H1 (cell line): Measurements from ENCODE around the gene ENTREP3.

Source experiments
- BRCA1 ChIP-seq: IDR thresholded peaks from 2 replicates; pipeline ENCODE4 v1.6.1; 2012; ENCODE audit warnings: low read depth, low read length, improper control_type of control experiment
- CTCF ChIP-seq, 3 experiments: IDR thresholded peaks; 1 replicate in 2 of 3; 2 replicates in 1 of 3; pipeline versions ENCODE4 v1.5.1 to v1.6.1; 2011; ENCODE audit warnings: low read length in 3 of 3, mild to moderate bottlenecking in 3 of 3, inconsistent platforms in 2 of 3, low read depth in 1 of 3, moderate library complexity in 1 of 3; ENCODE audit not compliant: insufficient read depth in 1 of 3; ENCODE audit errors: control extremely low read depth in 1 of 3
- EZH2 ChIP-seq: fragments of 200-600 bp; sonication (generic); IDR thresholded peaks from 2 replicates; pipeline ENCODE4 v1.7.1; 2012; ENCODE audit warnings: low read depth, mild to moderate bottlenecking, moderate library complexity, low read length, inconsistent platforms; ENCODE audit not compliant: severe bottlenecking
- KDM5A ChIP-seq: fragments of 200-600 bp; IDR thresholded peaks from 2 replicates; pipeline ENCODE4 v1.7.1; 2012; ENCODE audit warnings: mild to moderate bottlenecking, low read length, inconsistent platforms, mixed read lengths
- POLR2A ChIP-seq, 2 experiments: IDR thresholded peaks; 1 replicate in 1 of 2; 2 replicates in 1 of 2; pipeline ENCODE4 v1.6.1; 2011; ENCODE audit warnings: low read depth in 2 of 2, low read length in 2 of 2, mild to moderate bottlenecking in 2 of 2; ENCODE audit errors: control extremely low read depth in 1 of 2
- POLR2AphosphoS5 ChIP-seq: IDR thresholded peaks from 2 replicates; pipeline ENCODE4 v1.6.1; 2011; ENCODE audit warnings: low read depth, low read length
- RFX5 ChIP-seq: IDR thresholded peaks from 2 replicates; pipeline ENCODE4 v1.6.1; 2011; ENCODE audit warnings: low read depth, low read length, improper control_type of control experiment, borderline replicate concordance
- SP1 ChIP-seq: IDR thresholded peaks from 2 replicates; pipeline ENCODE4 v1.6.1; 2011; ENCODE audit warnings: low read depth, low read length
- SRF ChIP-seq: IDR thresholded peaks from 2 replicates; pipeline ENCODE4 v1.6.1; 2011; ENCODE audit warnings: mild to moderate bottlenecking, low read depth, low read length, moderate library complexity
- TEAD4 ChIP-seq: IDR thresholded peaks from 2 replicates; pipeline ENCODE4 v1.6.1; 2012; ENCODE audit warnings: low read depth, low read length, inconsistent platforms, mixed read lengths

DNA sequence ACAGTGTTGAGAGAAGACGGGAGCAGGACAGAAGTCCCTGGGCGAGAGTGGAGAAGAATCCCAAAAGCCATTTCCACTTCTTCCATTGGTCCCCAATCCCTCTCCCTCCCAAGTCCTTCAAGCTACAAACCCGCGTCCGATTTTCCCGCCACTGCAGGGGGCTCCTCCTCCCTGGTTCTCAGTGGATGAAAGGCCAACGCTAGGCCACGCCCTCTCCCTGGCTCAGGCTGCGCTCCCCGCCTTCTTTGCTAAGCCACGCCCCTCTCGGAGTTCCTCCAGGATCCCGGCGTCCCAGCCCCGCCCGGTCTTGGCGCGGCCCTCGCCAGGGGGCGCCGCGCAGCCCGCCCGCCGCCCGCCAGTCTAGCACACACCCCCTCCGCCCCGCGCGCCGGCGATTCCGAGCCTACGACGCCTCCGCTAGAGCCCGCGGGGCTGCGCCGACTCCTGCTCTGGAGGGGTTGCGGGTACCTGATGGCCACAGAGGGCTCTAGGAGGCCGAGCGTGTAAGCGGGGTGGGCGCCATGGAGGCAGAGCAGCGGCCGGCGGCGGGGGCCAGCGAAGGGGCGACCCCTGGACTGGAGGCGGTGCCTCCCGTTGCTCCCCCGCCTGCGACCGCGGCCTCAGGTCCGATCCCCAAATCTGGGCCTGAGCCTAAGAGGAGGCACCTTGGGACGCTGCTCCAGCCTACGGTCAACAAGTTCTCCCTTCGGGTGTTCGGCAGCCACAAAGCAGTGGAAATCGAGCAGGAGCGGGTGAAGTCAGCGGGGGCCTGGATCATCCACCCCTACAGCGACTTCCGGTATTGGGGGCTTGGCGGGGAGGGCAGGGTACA lies 22.0 kb upstream of the ENTREP3 start, which contains the start of gene HCN3:
- no peak for TF ChIP-seq POLR2AphosphoS5
- TF ChIP-seq RFX5 = no peak
- TF ChIP-seq CTCF (IDR thresholded peaks at IDR 0.05; ENCODE audit: control extremely low read depth in 1 of 3, insufficient read depth in 1 of 3, low read depth in 1 of 3, low read length in 3 of 3) = peak; percentile 42 to 52 (median 51)
- TF ChIP-seq POLR2A (IDR thresholded peaks at IDR 0.05; ENCODE audit: control extremely low read depth in 1 of 2, low read depth in 2 of 2, low read length in 2 of 2) = no peak
- TF ChIP-seq SRF = 0 out of 2 replicates have a peak, but pooled peaks have one; percentile 8
- peak; percentile 82 for TF ChIP-seq SP1
- no peak for TF ChIP-seq EZH2
- no peak for TF ChIP-seq TEAD4
- TF ChIP-seq KDM5A = no peak
- TF ChIP-seq BRCA1 = no peak
